ENCODE results near the gene TEX19.

Gene TEX19

GRCh38 chr17:82391496-82392066 lies 32.5 kb downstream of the TEX19 start:
- no peak for DNase-seq

GRCh38 chr17:82392209-82392920 lies 33.3 kb downstream of the TEX19 start:
- no peak for DNase-seq

GRCh38 chr17:82392941-82393340 lies 33.9 kb downstream of the TEX19 start:
- no peak for DNase-seq

GRCh38 chr17:82394278-82394677 lies 35.2 kb downstream of the TEX19 start:
- DNase-seq, result no peak

GRCh38 chr17:82396601-82397435 lies 37.8 kb downstream of the TEX19 start:
- no peak for DNase-seq

GRCh38 chr17:82397449-82398335 lies 38.6 kb downstream of the TEX19 start:
- no peak for DNase-seq

GRCh38 chr17:82399041-82399441 lies 40.0 kb downstream of the TEX19 start:
- DNase-seq, result no peak

- DNase-seq, result no peak
These were observed 40.6 kb downstream of the TEX19 start for GRCh38 chr17:82399601-82400101.

GRCh38 chr17:82400206-82400605 lies 41.2 kb downstream of the TEX19 start:
- no peak for DNase-seq

- DNase-seq, result no peak
These were observed 41.8 kb downstream of the TEX19 start for GRCh38 chr17:82400830-82401229.

GRCh38 chr17:82402865-82403264 lies 43.8 kb downstream of the TEX19 start:
- DNase-seq, result no peak

GRCh38 chr17:82403662-82404660 lies 44.9 kb downstream of the TEX19 start:
- DNase-seq, result no peak

- DNase-seq, result no peak
These were observed 46.0 kb downstream of the TEX19 start for GRCh38 chr17:82405051-82405450.

- DNase-seq, result no peak
These were observed 47.2 kb downstream of the TEX19 start for GRCh38 chr17:82406131-82406671.

GRCh38 chr17:82407255-82407654 lies 48.2 kb downstream of the TEX19 start:
- no peak for DNase-seq

GRCh38 chr17:82408288-82408937 lies 49.4 kb downstream of the TEX19 start:
- DNase-seq, result no peak

GRCh38 chr17:82408938-82409318 lies 49.9 kb downstream of the TEX19 start:
- DNase-seq, result no peak

GRCh38 chr17:82410014-82410716 lies 51.1 kb downstream of the TEX19 start:
- no peak for DNase-seq

- DNase-seq, result no peak
These were observed 52.5 kb downstream of the TEX19 start for GRCh38 chr17:82411396-82412053.
